ENCODE measurements around the gene NUP98. TPM values are rescaled to one million over a fixed set of nuclear protein-coding genes. Genes with fewer than 3 reads are reported as not detected.
A peak's percentile ranks its signal among the peaks of the same experiment; 100 is the strongest.

The NUP98 gene
- total RNA-seq, 2 experiments from 2014 or later: 161 to 186 TPM

- H3K27me3 Mint-ChIP-seq: no peaks in the 10 kb centered on the region
- POLR2A ChIA-PET: no interaction called here
Observed at GRCh38 chr11:3736816-3737215, 60.5 kb downstream of the NUP98 start.

DNA sequence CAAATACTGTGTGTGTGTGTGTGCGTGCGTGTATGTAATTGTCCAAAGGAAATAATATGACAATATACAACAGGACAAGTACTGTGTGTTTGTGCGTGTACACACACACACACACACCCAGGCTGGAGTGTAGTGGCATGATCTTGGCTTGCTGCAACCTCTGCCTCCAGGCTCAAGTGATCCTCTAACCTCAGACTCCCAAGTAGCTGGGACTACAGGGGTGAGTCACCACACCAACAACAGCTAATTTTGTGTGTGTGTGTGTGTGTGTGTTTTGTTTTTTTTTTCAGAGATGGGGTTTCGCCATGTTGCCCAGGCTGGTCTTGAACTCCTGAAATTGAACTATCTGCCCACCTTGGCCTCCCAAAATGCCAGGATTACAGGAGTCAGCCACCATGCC lies 61.5 kb downstream of the NUP98 start:
- Histone ChIP-seq H3K27me3 (ENCODE audit: control insufficient read depth in 1 of 2, insufficient read depth in 2 of 2, low read length in 2 of 2) (no peaks in the 10 kb centered on the region), H3K4me1 (ENCODE audit: insufficient read depth, low read length) (no peaks in the 10 kb centered on the region), H3K9me3 (ENCODE audit: control insufficient read depth in 1 of 2, insufficient read depth in 1 of 2, low read length in 2 of 2) (no peaks in the 10 kb centered on the region), H3K36me3 (ENCODE audit: insufficient read depth, low read length) (peaks cover 89% of the 10 kb centered on the region), H3K27ac (ENCODE audit: low read depth in 1 of 2, low read length in 2 of 2) (no peak overlapping the region), H3K4me3 (ENCODE audit: low read length) (no peak overlapping the region)
- POLR2A ChIA-PET: no interaction called here
- Mint-ChIP-seq H3K9me3 (no peaks in the 10 kb centered on the region), H3K4me1 (ENCODE audit: low read depth) (peaks cover 12% of the 10 kb centered on the region), H3K27me3 (no peaks in the 10 kb centered on the region), H3K36me3 (ENCODE audit: low read depth) (peaks cover 94% of the 10 kb centered on the region), H3K27ac (no peak overlapping the region), H3K4me3 (no peak overlapping the region)
- intact Hi-C loops (cut with DNase I, micrococcal nuclease): loop anchor here in 1 of 2 experiments (10.0 kb wide), 2 partner anchors 59 to 339 kb away; partner anchors contain the start of gene NUP98
- no peak for ATAC-seq (ENCODE audit: poor library complexity)
- CTCF ChIA-PET: no interaction called here
- TF ChIP-seq, protein P1, sequence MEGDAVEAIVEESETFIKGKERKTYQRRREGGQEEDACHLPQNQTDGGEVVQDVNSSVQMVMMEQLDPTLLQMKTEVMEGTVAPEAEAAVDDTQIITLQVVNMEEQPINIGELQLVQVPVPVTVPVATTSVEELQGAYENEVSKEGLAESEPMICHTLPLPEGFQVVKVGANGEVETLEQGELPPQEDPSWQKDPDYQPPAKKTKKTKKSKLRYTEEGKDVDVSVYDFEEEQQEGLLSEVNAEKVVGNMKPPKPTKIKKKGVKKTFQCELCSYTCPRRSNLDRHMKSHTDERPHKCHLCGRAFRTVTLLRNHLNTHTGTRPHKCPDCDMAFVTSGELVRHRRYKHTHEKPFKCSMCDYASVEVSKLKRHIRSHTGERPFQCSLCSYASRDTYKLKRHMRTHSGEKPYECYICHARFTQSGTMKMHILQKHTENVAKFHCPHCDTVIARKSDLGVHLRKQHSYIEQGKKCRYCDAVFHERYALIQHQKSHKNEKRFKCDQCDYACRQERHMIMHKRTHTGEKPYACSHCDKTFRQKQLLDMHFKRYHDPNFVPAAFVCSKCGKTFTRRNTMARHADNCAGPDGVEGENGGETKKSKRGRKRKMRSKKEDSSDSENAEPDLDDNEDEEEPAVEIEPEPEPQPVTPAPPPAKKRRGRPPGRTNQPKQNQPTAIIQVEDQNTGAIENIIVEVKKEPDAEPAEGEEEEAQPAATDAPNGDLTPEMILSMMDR (IDR thresholded peaks at IDR 0.05): no peak
- DNase-seq: no peak

More at GRCh38 chr11:3736816-3737215, 60.5 kb downstream of the NUP98 start:
- TF ChIP-seq, protein P1 (IDR thresholded peaks at IDR 0.05): no peak
- peaks cover 12% of the 10 kb centered on the region for H3K4me1 Mint-ChIP-seq (ENCODE audit: low read depth)
- Histone ChIP-seq H3K4me3 (ENCODE audit: low read length) (no peak overlapping the region), H3K36me3 (ENCODE audit: insufficient read depth, low read length) (peaks cover 88% of the 10 kb centered on the region), H3K4me1 (ENCODE audit: insufficient read depth, low read length) (no peaks in the 10 kb centered on the region), H3K27ac (ENCODE audit: low read depth in 1 of 2, low read length in 2 of 2) (no peak overlapping the region), H3K9me3 (ENCODE audit: control insufficient read depth in 1 of 2, insufficient read depth in 1 of 2, low read length in 2 of 2) (no peaks in the 10 kb centered on the region), H3K27me3 (ENCODE audit: control insufficient read depth in 1 of 2, insufficient read depth in 2 of 2, low read length in 2 of 2) (no peaks in the 10 kb centered on the region)
- peaks cover 94% of the 10 kb centered on the region for H3K36me3 Mint-ChIP-seq (ENCODE audit: low read depth)
- no peak overlapping the region for H3K27ac Mint-ChIP-seq
- CTCF ChIA-PET: no interaction called here
- no peak overlapping the region for H3K4me3 Mint-ChIP-seq
- intact Hi-C loops (cut with DNase I, micrococcal nuclease): loop anchor here in 1 of 2 experiments (10.0 kb wide), 2 partner anchors 58 to 338 kb away; partner anchors contain the start of gene NUP98
- no peaks in the 10 kb centered on the region for H3K9me3 Mint-ChIP-seq
- DNase-seq (no peak), ATAC-seq (ENCODE audit: poor library complexity) (no peak)

DNA sequence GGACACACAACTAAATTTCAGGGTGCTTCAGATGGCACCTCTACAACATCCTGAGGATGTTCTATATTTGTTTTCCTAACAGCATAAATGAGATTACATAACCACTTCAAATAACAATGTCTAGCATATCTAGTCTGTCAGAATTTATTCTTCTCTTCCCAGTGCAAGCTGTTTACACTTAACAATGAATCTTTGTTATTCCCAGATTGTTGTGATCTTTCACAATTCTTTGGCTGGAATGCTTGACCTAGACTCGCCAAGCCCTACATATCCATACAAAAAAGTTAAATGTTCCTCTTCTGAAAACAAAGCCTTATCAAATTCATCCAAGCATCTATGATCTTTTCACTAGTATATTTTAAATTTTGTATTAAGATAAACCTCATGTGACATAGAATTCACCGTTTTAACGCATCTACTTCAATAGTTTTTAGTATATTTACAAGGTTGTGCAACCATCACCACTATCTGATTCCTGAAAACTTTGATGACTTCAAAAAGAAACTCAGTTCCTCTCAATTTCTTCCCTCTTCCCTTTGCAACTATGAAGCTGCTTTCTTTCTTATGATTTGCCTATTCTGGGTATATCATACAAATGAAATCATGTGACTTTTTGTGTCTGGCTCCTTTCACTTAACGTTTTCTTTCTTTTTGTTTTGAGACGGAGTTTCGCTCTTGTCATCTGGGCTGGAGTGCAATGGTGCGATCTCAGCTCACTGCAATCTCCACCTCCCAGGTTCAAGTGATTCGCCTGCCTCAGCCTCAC lies 64.5 kb downstream of the NUP98 start:
- Mint-ChIP-seq H3K27ac (peak overlapping the region; percentile 83), H3K9me3 (no peaks in the 10 kb centered on the region), H3K36me3 (ENCODE audit: low read depth) (peaks cover 96% of the 10 kb centered on the region), H3K27me3 (no peaks in the 10 kb centered on the region), H3K4me1 (ENCODE audit: low read depth) (peaks cover 12% of the 10 kb centered on the region), H3K4me3 (peak overlapping the region; percentile 56)
- H3K4me3 ChIP-seq (ENCODE audit: low read length): no peak overlapping the region
- H3K27ac ChIP-seq (ENCODE audit: low read depth in 1 of 2, low read length in 2 of 2): no peak overlapping the region
- DNase-seq: no peak
- H3K36me3 ChIP-seq (ENCODE audit: insufficient read depth, low read length): peaks cover 92% of the 10 kb centered on the region
- H3K9me3 ChIP-seq (ENCODE audit: control insufficient read depth in 1 of 2, insufficient read depth in 1 of 2, low read length in 2 of 2): no peaks in the 10 kb centered on the region
- peak; percentile 51 for ATAC-seq (ENCODE audit: poor library complexity)
- H3K27me3 ChIP-seq (ENCODE audit: control insufficient read depth in 1 of 2, insufficient read depth in 2 of 2, low read length in 2 of 2): no peaks in the 10 kb centered on the region
- POLR2A ChIA-PET: no interaction called here
- intact Hi-C loops (cut with DNase I, micrococcal nuclease): loop anchor here (5.0 to 10.0 kb wide), 3 partner anchors 62 to 736 kb away; partner anchors contain the start of gene NUP98 (in 1 of the 2)
- no peaks in the 10 kb centered on the region for H3K4me1 ChIP-seq (ENCODE audit: insufficient read depth, low read length)
- TF ChIP-seq, protein P1 (IDR thresholded peaks at IDR 0.05): no peak
- CTCF ChIA-PET: no interaction called here

All from CD4-positive, alpha-beta T cell (primary cell).